Memory B cell (primary cell): Measurements from ENCODE around the gene ADRA2B.

Source experiments
- ATAC-seq: fragments of 150-1000 bp; cut with Tn5 transposase; 2 replicates; pipeline ENCODE4 v1.10.0; 2021; ENCODE audit warnings: low read depth, mild to moderate bottlenecking, moderate library complexity
- DNase-seq, 2 donors: peaks; one replicate each; pipeline ENCODE4 v3.0.0; 2022; ENCODE audit warnings: low spot score in 2 of 2
- H3K27ac Mint-ChIP-seq: one replicate; pipeline ENCODE4 v1.8.0; 2022; ENCODE audit warnings: mild to moderate bottlenecking, moderate library complexity, mixed read lengths
- H3K27me3 Mint-ChIP-seq: one replicate; pipeline ENCODE4 v1.8.0; 2022; ENCODE audit warnings: mixed read lengths
- H3K36me3 Mint-ChIP-seq: one replicate; pipeline ENCODE4 v1.8.0; 2022; ENCODE audit warnings: mild to moderate bottlenecking, mixed read lengths
- H3K4me1 Mint-ChIP-seq: one replicate; pipeline ENCODE4 v1.8.0; 2022; ENCODE audit warnings: mixed read lengths
- H3K4me3 Mint-ChIP-seq: one replicate; pipeline ENCODE4 v1.8.0; 2022; ENCODE audit warnings: mild to moderate bottlenecking, moderate library complexity, mixed read lengths
- H3K9me3 Mint-ChIP-seq: one replicate; pipeline ENCODE4 v1.8.0; 2022; ENCODE audit warnings: mixed read lengths

The ADRA2B gene

DNA sequence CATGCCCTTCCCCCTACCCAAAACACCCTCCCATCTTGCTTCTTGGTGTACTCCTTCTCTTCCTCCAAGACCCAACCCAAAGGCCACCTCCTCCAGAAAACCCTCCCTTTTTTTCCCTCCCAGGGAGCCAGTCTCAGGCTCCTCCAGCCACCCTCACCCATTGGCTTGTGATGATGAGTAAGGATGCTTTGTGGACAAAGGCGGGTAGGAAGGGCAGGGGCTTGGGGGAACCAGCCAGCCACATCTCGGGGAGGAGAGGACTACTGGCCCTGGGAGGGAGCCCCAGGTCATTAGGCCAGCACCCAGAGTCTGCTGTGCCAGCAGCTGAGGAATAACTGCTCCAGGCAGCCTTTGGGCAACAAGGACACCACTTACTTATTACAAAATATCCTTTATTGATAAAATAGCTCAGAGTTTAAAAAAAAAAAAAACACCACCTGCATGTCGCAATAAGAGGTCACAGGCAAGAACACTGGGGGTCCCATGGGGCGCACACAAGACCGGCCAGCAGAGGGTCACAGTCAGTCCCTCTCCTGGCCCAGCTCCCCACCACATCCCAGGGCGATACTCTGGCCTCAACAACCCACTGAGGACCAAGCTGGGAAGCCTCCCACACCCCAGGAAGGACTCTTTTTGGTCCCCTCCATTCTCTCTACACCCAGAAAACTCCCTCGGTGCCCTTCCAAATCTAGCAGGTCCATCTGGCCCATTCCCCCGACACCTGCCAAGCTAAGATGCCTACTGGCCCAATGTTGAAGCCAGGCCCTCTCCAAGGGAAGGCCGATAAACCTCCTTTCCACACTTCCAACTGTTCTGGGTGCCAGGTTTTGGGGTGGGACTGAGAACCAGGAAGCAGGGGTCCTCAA is 3.6 kb downstream of the ADRA2B start:
- Mint-ChIP-seq H3K27ac (no peak overlapping the region), H3K4me1 (peaks cover 9% of the 10 kb centered on the region), H3K4me3 (no peak overlapping the region), H3K36me3 (no peaks in the 10 kb centered on the region), H3K9me3 (no peaks in the 10 kb centered on the region), H3K27me3 (peaks cover 11% of the 10 kb centered on the region)
- DNase-seq (no peak), ATAC-seq (no peak)

DNA sequence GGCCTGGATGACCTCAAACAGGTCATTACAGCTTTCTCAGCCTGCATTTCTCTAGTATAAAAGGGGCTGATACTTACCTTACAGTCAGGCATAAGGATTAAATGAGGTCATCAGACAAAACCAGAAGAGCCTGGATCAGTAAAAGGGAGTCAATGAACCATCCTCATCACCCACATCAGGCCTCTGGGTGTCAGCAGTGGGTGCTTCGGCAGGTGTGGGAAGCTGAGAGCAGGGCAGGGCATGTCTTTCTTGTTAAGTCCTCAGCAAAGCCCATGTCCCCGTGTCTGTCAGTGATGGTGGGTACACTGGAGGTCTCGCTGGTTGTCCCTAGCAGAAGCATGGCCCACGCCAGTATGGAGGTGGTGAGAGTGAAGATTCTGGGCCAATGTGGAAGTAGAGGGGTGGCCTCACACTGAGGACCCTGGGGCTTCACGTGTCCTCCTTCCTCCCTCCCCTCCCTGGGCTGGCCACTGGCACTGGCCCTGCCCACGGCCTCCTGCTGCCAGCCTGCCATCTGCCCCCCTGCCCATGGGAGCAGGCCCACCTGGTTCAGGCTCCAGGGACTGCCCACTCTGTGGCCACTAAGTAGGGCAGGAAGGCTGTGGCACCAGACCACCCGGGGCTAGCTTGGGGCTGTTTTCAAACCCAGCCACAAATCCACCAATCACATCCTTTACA is 4.4 kb downstream of the ADRA2B start:
- DNase-seq (no peak), ATAC-seq (peak; percentile 21)
- Mint-ChIP-seq H3K9me3 (no peaks in the 10 kb centered on the region), H3K4me3 (no peak overlapping the region), H3K36me3 (no peaks in the 10 kb centered on the region), H3K27me3 (peaks cover 11% of the 10 kb centered on the region), H3K4me1 (peaks cover 4% of the 10 kb centered on the region), H3K27ac (no peak overlapping the region)

DNA sequence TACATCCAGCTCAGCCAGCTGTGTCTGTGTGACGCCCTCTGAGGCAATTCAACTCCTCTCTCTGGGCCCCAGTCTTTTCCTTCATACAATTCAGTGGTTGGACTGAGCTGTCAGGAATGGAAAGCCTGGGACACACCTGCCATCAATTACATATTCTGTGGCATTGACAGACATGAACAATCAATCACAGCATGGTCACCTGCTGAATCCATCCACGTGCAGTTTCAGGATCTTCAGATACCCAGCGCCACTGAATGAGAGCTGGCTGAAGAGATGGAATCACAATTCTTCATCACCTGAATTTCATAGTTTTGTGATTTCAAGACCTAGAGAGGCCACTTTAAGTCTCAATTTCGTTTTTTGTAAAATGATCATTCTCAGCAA is 5.1 kb downstream of the ADRA2B start:
- Mint-ChIP-seq H3K27me3 (peaks cover 10% of the 10 kb centered on the region), H3K4me1 (peaks cover 4% of the 10 kb centered on the region), H3K36me3 (peaks cover 1% of the 10 kb centered on the region)

DNA sequence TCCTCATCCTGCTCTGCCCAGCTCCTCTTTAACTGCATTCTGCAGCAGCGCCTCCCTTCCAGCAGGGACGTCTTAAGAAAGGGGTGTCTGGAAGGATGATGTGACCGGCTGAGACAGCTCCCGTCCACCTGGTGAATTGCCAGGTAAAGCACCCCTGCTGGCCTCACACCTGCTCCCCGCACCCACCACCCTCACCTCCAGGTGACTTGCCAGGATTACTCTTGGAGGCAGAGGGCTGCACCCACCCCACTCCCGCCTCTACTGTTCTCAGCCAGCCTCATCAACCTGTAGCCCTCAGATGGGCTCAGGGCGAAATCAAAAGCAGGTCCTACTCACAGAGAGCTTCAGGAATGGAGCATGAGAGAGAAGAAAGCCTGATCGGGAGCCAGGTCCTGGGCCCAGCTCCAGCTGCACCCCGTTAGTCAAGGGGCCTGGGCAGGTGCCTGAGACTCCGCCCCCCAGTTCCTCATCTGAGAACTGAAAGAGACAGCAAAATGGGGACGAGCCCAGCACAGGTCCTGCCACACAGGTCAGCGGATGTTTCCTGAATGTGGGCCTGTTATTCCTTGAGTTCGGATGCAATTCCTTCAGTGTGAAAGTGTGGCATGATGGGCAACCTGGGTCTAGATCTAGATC is 5.6 kb downstream of the ADRA2B start:
- Mint-ChIP-seq H3K27ac (no peak overlapping the region), H3K9me3 (peaks cover 2% of the 10 kb centered on the region), H3K4me1 (peaks cover 2% of the 10 kb centered on the region), H3K36me3 (peaks cover 1% of the 10 kb centered on the region), H3K4me3 (no peak overlapping the region), H3K27me3 (peaks cover 8% of the 10 kb centered on the region)
- no peak for ATAC-seq
- no peak for DNase-seq

More for the DNA sequence above, 5.1 kb downstream of the ADRA2B start:
- Mint-ChIP-seq H3K4me3 (no peak overlapping the region), H3K9me3 (peaks cover 1% of the 10 kb centered on the region), H3K27ac (no peak overlapping the region)
- ATAC-seq (no peak), DNase-seq (no peak)

DNA sequence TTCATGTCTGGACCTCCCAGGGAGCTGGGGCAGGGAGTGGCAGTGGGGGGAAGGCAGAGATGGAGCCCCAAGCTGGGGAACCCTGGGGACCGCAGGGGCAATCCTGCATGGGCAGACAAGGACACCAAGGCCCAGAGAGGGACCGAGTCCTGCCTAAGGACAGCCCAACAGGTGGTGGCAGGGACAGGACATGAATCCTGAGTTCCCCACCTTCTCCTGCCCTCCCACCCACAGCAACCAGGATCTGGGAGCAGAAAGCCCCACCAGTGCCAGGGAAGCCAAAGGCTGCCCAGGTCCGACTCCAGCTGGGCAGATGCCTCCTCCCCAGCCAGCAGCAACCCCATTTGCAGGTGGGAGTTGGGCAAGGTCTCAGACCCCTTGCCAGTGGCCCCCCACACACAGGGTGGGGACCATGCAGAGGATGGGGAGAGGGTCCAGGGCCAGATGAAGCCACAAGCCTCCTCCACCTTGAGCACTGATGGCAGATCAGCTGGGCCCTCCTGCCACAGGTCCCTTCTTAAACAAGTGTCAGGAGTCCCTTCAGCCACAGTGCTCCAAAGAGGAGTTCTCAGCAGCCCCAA is 6.3 kb downstream of the ADRA2B start:
- Mint-ChIP-seq H3K4me3 (no peak overlapping the region), H3K36me3 (peaks cover 5% of the 10 kb centered on the region), H3K27me3 (peaks cover 5% of the 10 kb centered on the region), H3K4me1 (no peaks in the 10 kb centered on the region), H3K27ac (no peak overlapping the region), H3K9me3 (peaks cover 9% of the 10 kb centered on the region)
- ATAC-seq (no peak), DNase-seq (no peak)

DNA sequence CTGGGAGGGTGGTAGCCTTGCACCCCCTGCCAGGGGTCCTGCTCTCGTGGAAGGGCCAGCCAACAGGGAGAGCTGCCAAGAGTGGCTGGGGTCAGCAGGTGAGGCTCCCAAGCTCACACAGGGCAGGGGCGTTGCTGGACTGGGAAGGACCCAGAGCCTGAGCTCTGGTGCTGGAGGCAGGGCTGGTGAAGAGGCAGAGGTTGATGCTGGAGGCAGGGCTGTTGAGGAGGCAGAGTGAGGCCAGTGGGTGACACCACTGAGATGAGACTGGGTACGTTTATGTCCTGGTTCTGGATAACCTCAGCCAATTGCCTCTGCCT is 7.0 kb downstream of the ADRA2B start:
- Mint-ChIP-seq H3K9me3 (peaks cover 11% of the 10 kb centered on the region), H3K4me3 (no peak overlapping the region), H3K27me3 (peaks cover 5% of the 10 kb centered on the region), H3K4me1 (no peaks in the 10 kb centered on the region), H3K27ac (no peak overlapping the region), H3K36me3 (peaks cover 6% of the 10 kb centered on the region)
- no peak for ATAC-seq
- DNase-seq, result no peak

DNA sequence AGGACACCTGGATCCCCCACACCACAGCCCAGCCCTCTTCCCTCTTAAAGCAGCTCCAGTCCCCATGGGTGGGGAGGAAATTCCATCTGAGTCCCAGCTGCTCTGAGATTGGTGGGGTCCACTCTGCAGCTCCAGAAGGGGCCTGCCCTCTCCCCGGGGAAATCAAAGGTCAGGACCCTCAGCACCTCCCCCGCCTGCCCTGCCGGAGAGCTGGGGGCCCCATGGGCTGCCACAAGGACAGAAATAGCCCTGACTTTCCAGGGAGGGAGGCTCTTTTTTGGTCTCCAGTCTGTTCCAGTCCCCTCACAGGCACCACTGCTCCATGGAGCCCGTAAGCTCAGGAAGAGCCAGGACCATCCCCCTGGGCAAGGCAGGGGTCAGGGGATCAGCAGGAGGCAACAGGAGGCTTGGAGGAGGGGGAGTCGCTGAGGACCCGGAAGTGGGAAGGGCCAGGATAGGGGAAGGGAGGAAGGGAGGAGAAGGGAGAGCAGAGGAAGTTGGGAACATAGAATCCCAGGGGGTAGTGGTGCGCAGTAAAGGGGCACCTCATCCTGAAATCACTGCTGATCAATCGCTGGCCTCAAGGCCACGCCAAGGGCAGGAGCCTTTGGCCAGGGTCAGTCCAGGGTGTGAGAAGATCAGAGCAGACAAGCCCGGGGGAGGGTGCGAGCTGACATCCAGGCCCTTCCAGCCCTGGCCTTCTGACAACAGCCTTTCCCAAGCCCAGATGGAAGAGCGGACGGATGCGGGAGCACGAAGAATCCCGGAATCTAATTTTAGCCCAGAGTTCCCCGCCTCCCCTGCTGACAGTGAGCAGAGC is 7.6 kb downstream of the ADRA2B start:
- Mint-ChIP-seq H3K4me1 (no peaks in the 10 kb centered on the region), H3K9me3 (peaks cover 11% of the 10 kb centered on the region), H3K27me3 (peaks cover 5% of the 10 kb centered on the region), H3K36me3 (peaks cover 6% of the 10 kb centered on the region), H3K27ac (no peak overlapping the region), H3K4me3 (no peak overlapping the region)
- DNase-seq (no peak), ATAC-seq (no peak)

DNA sequence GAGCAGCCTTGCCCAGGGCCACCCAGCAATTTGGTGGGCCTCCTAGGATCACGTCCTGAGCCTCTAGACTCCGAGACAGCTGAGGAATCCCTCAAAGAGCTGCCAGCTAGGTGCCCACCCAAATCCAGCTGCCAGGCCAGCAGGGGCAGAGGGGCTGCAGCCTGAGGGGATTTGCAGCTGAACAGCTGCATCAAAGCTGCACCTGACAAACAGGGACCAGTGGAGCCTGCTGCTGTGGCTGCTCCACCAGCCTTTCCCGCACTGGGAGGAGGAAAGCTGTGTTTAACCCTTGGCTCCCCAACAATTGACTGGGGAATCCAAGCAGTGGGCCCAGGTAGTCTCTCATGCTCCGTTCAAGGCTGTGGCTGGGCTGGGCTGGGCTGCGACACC is 8.2 kb downstream of the ADRA2B start:
- Mint-ChIP-seq H3K36me3 (peaks cover 6% of the 10 kb centered on the region), H3K4me3 (no peak overlapping the region), H3K27me3 (peaks cover 5% of the 10 kb centered on the region), H3K4me1 (no peaks in the 10 kb centered on the region), H3K27ac (no peak overlapping the region), H3K9me3 (peaks cover 11% of the 10 kb centered on the region)
- DNase-seq (no peak), ATAC-seq (no peak)

DNA sequence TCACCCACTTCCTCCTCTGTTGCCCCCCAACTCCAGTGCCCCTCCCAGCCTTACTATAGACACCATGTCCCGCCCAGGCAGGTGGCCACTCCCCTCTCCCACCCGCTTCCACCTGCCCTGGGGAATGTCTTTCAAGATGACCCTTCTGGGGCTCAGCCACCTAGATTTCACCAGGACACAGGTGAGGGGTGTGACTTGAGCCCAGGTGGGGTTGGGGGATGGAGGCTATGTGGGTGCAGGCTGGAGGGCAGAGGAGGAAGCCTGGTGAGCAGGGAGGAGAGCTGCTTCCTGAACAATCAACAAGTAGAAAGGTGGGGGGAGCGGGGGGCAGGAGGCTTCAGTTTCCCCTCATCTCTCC is 8.7 kb downstream of the ADRA2B start:
- no peak overlapping the region for H3K27ac Mint-ChIP-seq
- H3K4me1 Mint-ChIP-seq, result no peaks in the 10 kb centered on the region
- H3K36me3 Mint-ChIP-seq, result peaks cover 6% of the 10 kb centered on the region
- ATAC-seq (no peak), DNase-seq (no peak)
- H3K9me3 Mint-ChIP-seq, result peaks cover 11% of the 10 kb centered on the region
- no peak overlapping the region for H3K4me3 Mint-ChIP-seq
- peaks cover 5% of the 10 kb centered on the region for H3K27me3 Mint-ChIP-seq

DNA sequence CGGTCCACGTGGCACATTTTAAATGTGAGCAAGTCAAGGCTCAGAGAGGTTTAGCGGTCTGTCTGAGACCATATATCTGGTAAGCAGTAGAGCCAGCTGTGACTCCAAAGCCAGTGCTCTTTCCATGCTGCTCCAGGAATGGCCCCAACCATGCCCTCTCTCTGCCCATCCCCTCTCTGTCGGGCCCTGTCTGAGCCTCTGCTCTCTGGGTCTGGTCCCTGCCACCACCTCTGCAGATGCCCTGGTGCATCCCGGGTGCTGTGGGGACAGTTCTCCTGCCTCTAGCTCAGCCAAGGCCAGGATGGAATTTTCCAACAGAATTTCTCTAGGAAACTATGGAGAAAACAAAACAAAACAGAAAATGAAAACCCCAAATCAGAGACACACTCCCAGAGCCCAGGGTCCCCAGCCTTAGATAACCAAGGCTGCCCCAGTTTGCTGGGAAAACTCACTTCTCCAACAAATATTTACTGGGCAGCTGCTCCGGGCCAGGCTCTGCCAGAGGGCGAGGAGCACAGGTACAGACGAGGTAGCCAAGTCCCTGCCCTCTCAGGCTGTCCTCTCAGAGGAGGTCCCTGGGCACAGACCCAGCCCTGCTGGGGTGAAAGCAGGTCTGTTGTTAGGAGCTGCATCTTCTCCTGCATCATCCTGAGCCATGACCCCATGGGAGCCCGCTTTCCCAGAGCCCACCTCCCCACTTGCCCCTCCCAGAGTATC is 9.2 kb downstream of the ADRA2B start:
- peaks cover 11% of the 10 kb centered on the region for H3K9me3 Mint-ChIP-seq
- H3K27ac Mint-ChIP-seq, result no peak overlapping the region
- peaks cover 5% of the 10 kb centered on the region for H3K27me3 Mint-ChIP-seq
- no peak for ATAC-seq
- peaks cover 6% of the 10 kb centered on the region for H3K36me3 Mint-ChIP-seq
- no peaks in the 10 kb centered on the region for H3K4me1 Mint-ChIP-seq
- H3K4me3 Mint-ChIP-seq, result no peak overlapping the region
- DNase-seq, result no peak

DNA sequence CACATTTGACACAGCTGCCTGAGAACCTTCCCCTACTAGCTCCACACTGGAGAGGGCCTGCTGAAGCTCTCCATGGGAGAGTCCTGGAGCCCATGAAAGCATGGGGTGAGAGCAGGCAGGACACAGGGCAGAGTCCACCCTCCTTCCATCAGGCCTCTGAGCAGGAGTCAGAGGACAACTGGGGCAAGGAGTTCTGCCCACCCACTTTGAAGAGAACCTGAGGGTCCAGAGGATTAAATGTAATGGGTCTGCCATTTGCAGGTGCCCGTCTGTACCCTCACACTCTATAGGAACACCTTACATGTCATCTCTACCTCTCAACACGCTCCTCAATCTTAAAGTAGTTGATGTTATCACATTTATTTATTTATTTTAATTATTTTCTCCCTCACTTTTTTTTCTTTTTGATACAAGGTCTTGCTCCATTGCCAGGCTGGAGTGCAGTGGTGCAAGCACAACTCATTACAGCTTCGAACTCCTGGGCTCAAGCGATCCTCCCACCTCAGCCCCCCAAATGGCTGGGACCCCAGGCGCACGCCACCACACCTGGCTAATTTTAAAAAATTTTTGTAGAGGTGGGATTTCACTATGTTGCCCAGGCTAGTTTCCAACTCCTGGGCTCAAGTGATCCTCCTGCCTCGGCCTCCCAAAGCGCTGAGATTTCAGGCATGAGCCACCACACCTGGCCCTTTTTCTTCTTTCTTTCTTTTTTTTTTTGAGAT is 10.2 kb downstream of the ADRA2B start:
- peaks cover 11% of the 10 kb centered on the region for H3K9me3 Mint-ChIP-seq
- peaks cover 5% of the 10 kb centered on the region for H3K27me3 Mint-ChIP-seq
- no peak overlapping the region for H3K27ac Mint-ChIP-seq
- peaks cover 6% of the 10 kb centered on the region for H3K36me3 Mint-ChIP-seq
- H3K4me1 Mint-ChIP-seq, result no peaks in the 10 kb centered on the region
- DNase-seq (no peak), ATAC-seq (no peak)
- H3K4me3 Mint-ChIP-seq, result no peak overlapping the region

DNA sequence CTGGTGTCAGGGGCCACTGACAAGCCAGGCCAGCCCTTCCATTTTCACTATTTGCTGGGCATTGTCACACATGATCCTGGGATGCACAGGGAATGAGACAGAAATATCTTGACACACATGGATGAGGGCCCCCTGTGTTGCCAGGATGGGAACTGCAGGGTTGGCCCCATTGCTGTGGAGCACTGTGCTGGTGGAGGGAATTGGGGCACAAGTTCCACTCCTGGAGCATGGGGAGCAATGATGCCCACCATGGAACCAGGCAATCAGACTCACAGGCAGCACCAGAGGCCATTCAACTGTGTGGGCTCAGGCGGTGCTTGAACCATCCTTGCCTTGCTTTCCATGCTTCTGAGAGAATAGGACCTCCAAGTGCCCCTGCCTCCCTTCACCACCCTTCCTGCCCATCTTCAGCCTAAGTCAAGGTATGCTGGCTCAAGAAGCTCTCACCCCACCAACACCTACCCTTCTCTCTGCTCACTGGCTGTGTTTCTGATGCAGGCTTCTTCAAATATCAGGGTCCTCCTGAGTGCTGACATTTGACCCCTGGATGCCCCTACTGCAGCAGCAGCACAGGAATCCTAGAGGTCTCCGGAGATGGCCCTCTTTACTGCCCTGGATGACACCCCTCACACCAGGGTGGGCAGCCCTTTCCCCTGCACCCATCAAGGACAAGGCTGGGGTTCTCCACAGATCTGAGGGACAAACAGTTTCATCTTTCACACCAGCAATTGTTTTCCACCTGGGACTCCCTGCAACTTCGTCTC is 11.0 kb downstream of the ADRA2B start:
- Mint-ChIP-seq H3K4me1 (no peaks in the 10 kb centered on the region), H3K27me3 (peaks cover 5% of the 10 kb centered on the region), H3K36me3 (peaks cover 6% of the 10 kb centered on the region), H3K9me3 (peaks cover 11% of the 10 kb centered on the region), H3K27ac (no peak overlapping the region), H3K4me3 (no peak overlapping the region)
- no peak for DNase-seq
- no peak for ATAC-seq
